IPS DF 4.7 (cell line): ENCODE results near the gene DOC2B.
"Not testable (repeated sequence)": the region's sequence is repeated elsewhere in the genome, so short reads cannot be mapped to it uniquely, and the experiment has no call there.

ENCODE experiments used
- DNase-seq: peaks from one replicate; pipeline ENCODE4 v3.0.0-alpha.2; 2013; ENCODE audit warnings: low spot score; ENCODE audit errors: extremely low read depth

Gene DOC2B

DNA sequence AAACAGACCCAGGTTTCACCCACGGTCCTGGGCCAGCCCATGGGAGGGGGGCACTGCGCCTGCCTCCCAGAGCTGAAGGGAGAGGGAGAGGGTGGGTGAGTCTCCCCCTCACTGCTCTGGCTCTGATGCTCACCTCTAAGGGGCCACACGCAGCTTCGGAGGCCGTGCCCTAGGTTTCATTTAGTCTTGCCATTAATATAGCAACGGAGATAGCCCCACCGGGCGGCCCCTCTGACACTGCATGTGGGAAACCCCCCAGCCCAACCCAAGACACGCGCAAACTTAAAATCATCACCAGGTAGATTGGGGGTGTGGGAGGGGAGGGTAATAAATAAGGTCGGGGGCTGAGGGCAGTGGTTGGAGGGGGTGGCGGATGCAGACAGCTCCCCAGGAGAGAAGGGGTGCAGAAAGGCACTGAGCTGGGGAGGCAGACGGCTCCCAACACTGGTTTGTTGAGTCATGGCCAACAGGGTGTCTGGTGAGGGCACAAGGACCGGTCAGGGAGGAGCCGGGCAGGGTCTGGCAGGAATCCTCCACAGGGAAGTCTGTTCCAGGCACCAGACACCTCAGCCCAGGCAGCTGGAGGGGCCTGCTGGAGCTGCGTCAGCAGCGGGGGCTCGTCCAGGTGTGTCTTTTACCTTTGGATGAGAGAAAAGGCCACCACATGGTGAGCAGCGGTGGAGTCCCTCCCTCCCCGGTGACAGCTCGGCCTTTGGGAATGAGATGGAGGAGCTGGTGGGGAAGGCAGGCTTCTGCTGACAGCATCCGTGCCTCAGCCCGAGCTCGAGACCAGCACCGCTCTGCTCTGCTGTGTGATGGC lies 32.0 kb upstream of the DOC2B start:
- DNase-seq = no peak

- DNase-seq = no peak
These were observed 29.0 kb upstream of the DOC2B start for GRCh38 chr17:210402-210801.

- DNase-seq = no peak
These were observed 27.0 kb upstream of the DOC2B start for GRCh38 chr17:208429-208828.

- no peak for DNase-seq
These were observed 26.3 kb upstream of the DOC2B start for GRCh38 chr17:207775-208174.

DNA sequence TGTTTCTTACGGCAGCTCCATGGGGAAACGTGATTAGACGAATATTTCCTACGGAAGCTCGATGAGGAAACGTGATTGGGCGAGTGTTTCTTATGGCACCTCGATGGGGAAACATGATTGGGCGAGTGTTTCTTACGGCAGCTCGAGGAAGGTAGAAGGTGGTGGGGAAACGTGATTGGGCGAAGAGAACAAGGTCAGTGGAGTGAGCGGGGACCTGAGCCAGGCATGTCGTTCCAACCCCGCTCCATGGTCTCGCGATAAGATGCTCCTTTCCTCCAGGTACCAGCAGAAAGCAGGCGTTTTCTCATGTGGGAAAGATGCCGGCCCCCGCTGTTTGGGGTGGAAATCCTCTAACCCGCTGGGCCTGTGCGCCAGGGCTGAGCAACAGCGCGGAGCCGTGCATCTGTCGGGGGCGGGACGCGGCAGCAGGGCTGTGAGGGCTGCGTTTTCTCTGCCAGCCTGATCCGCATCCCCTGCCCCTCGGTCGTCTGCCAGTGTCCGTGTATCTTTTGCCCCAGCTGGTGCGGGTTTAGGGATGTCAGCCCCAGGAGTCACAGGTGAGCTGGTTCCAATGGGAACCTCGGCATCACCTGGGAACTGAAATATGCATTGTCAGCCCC lies 25.6 kb upstream of the DOC2B start:
- DNase-seq = no peak

DNA sequence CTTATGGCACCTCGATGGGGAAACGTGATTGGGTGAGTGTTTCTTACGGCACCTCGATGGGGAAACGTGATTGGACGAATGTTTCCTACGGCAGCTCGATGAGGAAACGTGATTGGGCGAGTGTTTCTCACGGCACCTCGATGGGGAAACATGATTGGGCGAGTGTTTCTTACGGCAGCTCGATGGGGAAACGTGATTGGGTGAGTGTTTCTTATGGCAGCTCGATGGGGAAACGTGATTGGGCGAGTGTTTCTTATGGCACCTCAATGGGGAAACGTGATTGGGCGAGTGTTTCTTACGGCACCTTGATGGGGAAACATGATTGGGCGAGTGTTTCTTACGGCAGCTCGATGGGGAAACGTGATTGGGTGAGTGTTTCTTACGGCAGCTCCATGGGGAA lies 25.0 kb upstream of the DOC2B start:
- not testable (repeated sequence) for DNase-seq

DNA sequence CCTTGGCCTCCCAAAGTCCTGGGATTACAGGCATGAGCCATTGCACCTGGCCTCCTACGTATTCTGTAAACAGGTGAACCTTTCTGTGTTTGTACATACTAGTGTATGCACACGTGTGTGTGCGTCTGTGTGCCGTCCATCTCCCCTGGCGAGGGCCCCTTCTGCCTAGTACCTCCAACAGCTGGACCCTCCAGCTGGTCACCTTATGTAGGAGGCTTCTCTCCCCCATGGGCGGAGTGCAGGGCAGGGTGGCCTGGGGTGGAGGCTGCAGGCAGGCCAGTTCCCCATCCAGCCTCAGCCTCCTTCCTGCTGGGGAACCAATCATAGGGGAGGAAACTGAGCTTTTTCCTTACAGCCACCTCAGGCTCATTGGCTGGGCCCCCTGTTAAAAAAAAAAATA lies 24.4 kb upstream of the DOC2B start:
- DNase-seq = no peak

GRCh38 chr17:205148-205669 lies 23.8 kb upstream of the DOC2B start:
- no peak for DNase-seq

GRCh38 chr17:204427-205147 lies 23.1 kb upstream of the DOC2B start:
- no peak for DNase-seq

GRCh38 chr17:202501-202951 lies 21.1 kb upstream of the DOC2B start:
- DNase-seq = no peak

DNA sequence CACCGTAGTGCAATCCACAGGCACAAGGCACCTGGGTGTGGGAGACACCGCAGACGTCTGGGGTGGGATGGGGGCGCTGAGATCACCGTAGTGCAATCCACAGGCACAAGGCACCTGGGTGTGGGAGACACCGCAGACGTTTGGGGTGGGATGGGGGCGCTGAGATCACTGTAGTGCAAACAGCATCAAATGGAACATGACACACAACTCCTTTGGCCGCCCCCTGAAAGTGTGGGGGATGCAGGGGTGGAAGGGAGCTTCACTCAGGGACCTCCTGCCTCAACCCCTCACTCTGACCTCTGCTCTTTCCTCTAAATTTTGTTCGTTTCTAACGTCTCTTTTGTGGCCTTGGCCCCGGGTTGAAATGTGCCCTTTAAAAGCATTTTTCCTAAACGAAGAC lies 20.3 kb upstream of the DOC2B start:
- not testable (repeated sequence) for DNase-seq

GRCh38 chr17:201257-201656 lies 19.8 kb upstream of the DOC2B start:
- not testable (repeated sequence) for DNase-seq

DNA sequence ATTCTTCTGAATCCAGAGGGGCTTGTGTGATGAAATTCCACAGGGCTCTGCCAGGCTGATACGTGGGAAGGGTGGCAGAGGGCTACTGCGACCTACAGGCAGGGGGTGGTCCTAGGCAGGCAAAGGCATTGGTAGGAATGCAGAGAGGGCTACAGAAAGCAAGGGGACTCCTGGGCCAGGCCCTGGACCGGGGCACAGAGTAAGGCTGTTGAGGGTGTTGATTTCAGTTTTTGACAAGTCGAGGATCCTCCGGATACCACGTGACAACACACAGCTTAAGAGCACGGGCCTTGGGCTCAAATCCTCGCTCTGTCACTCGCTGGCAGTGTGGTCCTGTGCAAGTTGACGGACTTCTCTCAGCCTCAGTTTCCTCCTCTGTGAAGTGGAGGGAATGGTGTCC lies 19.1 kb upstream of the DOC2B start:
- DNase-seq = no peak

- no peak for DNase-seq
These were observed 18.5 kb upstream of the DOC2B start for GRCh38 chr17:199806-200545.

DNA sequence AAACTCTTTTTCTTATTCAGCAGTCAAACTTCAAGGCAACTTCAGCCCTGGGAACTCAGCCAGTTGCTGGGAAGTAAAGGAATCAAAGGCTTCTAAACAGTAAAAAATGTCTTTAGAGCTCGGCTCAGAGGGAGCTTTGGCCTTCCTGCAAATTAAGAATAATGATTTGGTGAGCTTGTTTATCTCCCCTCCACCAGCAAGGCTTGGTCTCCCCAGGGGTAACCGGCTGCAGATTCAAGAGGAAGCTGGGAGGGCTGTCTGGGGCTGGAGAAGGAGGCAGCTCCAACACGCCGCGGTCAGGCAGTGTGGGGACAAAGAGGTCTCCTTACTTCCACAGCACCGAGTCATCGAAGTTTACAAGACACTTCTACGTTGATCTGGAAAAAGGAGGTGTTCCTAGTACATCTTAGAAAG lies 17.7 kb upstream of the DOC2B start:
- no peak for DNase-seq

- DNase-seq = not testable (repeated sequence)
These were observed 16.8 kb upstream of the DOC2B start for GRCh38 chr17:198225-198624.

DNA sequence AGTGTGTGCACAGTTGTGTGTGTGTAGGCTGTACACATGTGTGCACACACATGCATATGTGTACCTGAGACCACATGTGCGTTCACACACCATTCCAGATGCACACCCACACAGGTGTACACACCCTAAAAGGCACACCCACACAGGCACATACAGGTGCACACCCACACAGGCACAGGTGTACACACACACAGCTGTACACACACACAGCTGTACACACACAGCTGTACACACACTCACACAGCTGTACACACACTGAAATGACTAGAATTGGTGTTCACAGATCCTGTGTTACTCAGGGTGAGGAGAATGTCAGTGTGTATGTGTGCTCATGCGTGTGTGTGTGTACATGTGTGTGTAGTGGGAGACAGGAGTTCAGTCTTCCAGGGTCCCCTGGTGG lies 15.9 kb upstream of the DOC2B start:
- no peak for DNase-seq

- no peak for DNase-seq
These were observed 13.6 kb upstream of the DOC2B start for GRCh38 chr17:194828-195602.

DNA sequence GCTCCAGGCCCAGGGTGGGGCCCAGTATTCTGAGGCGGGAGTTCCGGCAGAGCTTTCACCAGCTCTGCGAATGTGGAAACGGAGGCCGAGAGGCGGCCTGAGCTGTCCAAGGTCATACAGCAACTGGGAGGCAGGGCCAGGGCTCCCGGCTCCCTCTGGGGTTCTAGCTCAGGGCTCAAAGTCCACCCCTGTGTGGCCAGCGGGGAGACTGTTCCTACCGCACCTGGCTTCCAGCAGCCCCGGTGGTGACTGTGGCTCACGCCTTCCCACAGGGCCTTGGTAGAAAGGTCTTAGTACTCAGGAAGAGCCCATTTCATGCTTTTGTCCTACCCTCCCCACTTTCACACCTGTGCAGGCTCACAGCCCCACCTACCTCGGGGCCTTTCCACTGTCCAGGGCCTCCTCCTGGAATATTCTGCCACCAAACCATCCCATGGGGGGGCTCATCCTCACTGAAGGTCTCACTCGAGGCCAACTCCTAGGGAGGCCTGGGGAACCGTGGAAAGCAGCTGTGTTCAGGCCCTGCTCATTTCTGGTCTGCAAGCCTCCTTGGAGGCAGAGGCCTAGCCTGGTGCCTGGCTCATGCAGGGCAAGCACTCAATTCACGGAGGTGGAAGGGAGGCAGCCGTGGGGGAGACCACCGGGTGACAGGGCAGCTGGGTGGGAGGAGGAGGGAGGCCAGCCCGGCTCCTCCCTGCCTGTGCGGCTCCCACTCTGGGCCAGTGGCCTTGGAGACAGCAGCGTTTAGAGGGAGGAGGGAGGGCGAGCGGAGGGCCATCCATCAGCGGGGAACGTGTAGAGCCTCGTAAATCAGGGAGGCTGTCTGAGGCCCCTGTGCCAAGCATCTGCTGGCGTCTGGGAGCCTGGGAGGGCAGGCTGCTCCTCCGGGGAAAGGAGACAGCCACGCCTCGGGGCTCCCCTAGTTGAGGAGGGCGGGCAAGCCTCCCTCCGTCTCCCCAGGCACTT lies 12.7 kb upstream of the DOC2B start:
- no peak for DNase-seq
